Activated gamma-delta T cell treated with anti-CD3 and anti-CD28 coated beads, Interleukin-2, amount 50 U/mL, for 16 hours (primary cell): ENCODE data around the gene EML5.

Experiments
- DNase-seq: peaks from one replicate; pipeline ENCODE4 v3.0.0-alpha.2; 2020; ENCODE audit warnings: low read depth

The EML5 gene

GRCh38 chr14:88614218-88614907 lies 178.4 kb downstream of the EML5 start:
- no peak for DNase-seq

GRCh38 chr14:88613552-88614010 lies 179.2 kb downstream of the EML5 start:
- DNase-seq, result no peak

- DNase-seq, result no peak
These were observed 179.8 kb downstream of the EML5 start for GRCh38 chr14:88612981-88613380.

- no peak for DNase-seq
These were observed 180.9 kb downstream of the EML5 start for GRCh38 chr14:88611878-88612277.

GRCh38 chr14:88607829-88608228 lies 184.9 kb downstream of the EML5 start:
- no peak for DNase-seq

GRCh38 chr14:88605594-88605993 lies 187.2 kb downstream of the EML5 start:
- DNase-seq, result no peak

- DNase-seq, result no peak
These were observed 188.5 kb downstream of the EML5 start for GRCh38 chr14:88604212-88604611.

- DNase-seq, result no peak
These were observed 192.9 kb downstream of the EML5 start for GRCh38 chr14:88599761-88600439.

- no peak for DNase-seq
These were observed 193.4 kb downstream of the EML5 start for GRCh38 chr14:88599326-88599725.

GRCh38 chr14:88598097-88598675 lies 194.6 kb downstream of the EML5 start:
- no peak for DNase-seq

- no peak for DNase-seq
These were observed 195.2 kb downstream of the EML5 start for GRCh38 chr14:88597601-88598000.

GRCh38 chr14:88597038-88597437 lies 195.7 kb downstream of the EML5 start:
- no peak for DNase-seq

- no peak for DNase-seq
These were observed 200.7 kb downstream of the EML5 start for GRCh38 chr14:88592031-88592430.

- no peak for DNase-seq
These were observed 202.6 kb downstream of the EML5 start for GRCh38 chr14:88590173-88590572.

GRCh38 chr14:88588081-88588480 lies 204.7 kb downstream of the EML5 start:
- no peak for DNase-seq

GRCh38 chr14:88584451-88584850 lies 208.3 kb downstream of the EML5 start:
- no peak for DNase-seq

GRCh38 chr14:88576222-88576621 lies 216.5 kb downstream of the EML5 start:
- DNase-seq, result no peak

GRCh38 chr14:88572117-88572516 lies 220.6 kb downstream of the EML5 start:
- no peak for DNase-seq

GRCh38 chr14:88568196-88568595 lies 224.6 kb downstream of the EML5 start:
- DNase-seq, result no peak

- no peak for DNase-seq
These were observed 227.3 kb downstream of the EML5 start for GRCh38 chr14:88565427-88565826.

GRCh38 chr14:88563845-88564244 lies 228.9 kb downstream of the EML5 start:
- DNase-seq, result no peak

- DNase-seq, result peak; percentile 75
These were observed 229.7 kb downstream of the EML5 start, which contains the start of gene ZC3H14 for GRCh38 chr14:88562831-88563686. TSS of gene ZC3H14 (plus strand) at chr14:88563037. CDS start at chr14:88563134, 97 bp downstream.
